ENCODE data around the gene FAM120A.

The FAM120A gene

GRCh38 chr9:93597871-93598646 lies 146.6 kb downstream of the FAM120A start:
- no peak for DNase-seq

- no peak for DNase-seq
These were observed 147.3 kb downstream of the FAM120A start for GRCh38 chr9:93598647-93599241.

- DNase-seq = no peak
These were observed 148.3 kb downstream of the FAM120A start for GRCh38 chr9:93599571-93600403.

GRCh38 chr9:93600504-93600903 lies 149.0 kb downstream of the FAM120A start:
- DNase-seq = no peak

GRCh38 chr9:93601063-93601462 lies 149.6 kb downstream of the FAM120A start:
- no peak for DNase-seq

- no peak for DNase-seq
These were observed 150.2 kb downstream of the FAM120A start for GRCh38 chr9:93601666-93602065.

- no peak for DNase-seq
These were observed 151.5 kb downstream of the FAM120A start for GRCh38 chr9:93603011-93603410.

- DNase-seq = no peak
These were observed 152.4 kb downstream of the FAM120A start for GRCh38 chr9:93603906-93604326.

- no peak for DNase-seq
These were observed 154.7 kb downstream of the FAM120A start for GRCh38 chr9:93606187-93606586.

GRCh38 chr9:93610206-93610605 lies 158.7 kb downstream of the FAM120A start:
- no peak for DNase-seq

GRCh38 chr9:93612052-93612795 lies 160.7 kb downstream of the FAM120A start:
- DNase-seq = no peak

- DNase-seq = no peak
These were observed 161.3 kb downstream of the FAM120A start for GRCh38 chr9:93612796-93613154.

- DNase-seq = no peak
These were observed 161.7 kb downstream of the FAM120A start for GRCh38 chr9:93613174-93613573.

GRCh38 chr9:93613791-93614190 lies 162.3 kb downstream of the FAM120A start:
- no peak for DNase-seq

GRCh38 chr9:93614830-93615468 lies 163.5 kb downstream of the FAM120A start:
- DNase-seq = no peak

All from activated T-cell treated with anti-CD3 and anti-CD28 coated beads for 4 hours (primary cell).